GM19240 (cell line): ENCODE results near the gene SARNP.

Experiments
- DNase-seq: peaks from one replicate; pipeline ENCODE4 v3.0.0; 2011; ENCODE audit warnings: low spot score; ENCODE audit not compliant: insufficient read length

Gene SARNP

DNA sequence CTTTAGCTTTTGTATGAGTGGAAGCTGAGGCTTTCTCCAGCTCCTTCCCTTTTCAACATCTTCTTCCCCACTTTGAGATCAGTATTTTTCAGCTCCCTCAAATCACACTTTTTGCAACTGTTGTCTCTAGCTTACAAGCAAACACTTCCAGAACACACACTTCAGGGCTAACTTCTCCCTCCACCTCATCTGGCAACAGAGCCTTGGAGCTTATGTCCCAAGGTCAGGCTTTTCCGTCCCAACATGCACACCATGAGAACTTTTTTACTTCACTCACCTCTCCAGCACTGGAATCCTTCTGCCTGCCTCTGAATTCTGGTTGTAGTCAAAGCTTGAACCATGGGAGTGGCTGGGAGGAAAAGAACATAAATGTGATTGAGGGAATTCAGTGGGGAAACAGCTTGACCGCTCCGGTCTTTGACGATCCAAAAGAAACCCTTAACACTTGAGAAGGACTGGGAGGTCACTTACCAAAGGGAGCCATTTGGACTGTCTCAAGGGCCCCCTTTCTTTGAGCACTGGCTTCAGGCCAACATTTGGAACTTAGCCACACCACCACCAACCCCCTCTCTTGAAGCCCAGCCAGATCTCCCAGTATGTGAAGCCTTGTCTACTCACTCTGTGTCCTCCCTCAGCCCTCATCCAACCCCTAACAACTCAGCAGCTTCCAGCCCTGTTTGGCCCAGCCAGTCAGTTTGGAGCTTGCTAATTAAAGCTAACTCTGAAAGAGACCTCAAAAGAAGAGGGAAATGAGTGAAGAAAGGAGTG lies 105.6 kb downstream of the SARNP start:
- no peak for DNase-seq

DNA sequence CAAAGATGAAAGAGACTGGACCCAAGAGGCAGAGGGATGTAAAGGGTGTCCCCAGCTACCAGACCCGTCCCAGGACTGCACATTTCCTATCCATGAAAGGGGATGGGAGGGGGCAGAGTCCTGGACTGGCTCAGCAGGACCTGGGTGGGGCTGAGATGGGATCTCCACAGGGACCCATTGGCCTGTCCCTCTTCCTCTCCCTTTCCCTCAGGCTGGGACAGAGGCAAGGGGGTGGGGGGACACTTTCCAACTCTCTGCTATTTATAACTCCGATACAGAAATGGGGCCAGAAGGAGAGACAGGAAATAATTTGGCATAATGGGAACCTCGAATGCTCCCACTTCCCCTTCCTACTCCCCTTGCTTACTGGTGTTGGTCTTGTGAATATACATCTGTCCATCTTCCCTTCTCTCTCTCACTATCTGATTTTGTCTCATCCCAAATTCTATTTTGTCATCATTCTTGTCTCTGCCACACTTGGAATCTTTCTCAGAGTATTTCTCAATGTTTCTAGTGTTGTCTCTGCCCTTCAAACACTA lies 108.8 kb downstream of the SARNP start:
- no peak for DNase-seq

DNA sequence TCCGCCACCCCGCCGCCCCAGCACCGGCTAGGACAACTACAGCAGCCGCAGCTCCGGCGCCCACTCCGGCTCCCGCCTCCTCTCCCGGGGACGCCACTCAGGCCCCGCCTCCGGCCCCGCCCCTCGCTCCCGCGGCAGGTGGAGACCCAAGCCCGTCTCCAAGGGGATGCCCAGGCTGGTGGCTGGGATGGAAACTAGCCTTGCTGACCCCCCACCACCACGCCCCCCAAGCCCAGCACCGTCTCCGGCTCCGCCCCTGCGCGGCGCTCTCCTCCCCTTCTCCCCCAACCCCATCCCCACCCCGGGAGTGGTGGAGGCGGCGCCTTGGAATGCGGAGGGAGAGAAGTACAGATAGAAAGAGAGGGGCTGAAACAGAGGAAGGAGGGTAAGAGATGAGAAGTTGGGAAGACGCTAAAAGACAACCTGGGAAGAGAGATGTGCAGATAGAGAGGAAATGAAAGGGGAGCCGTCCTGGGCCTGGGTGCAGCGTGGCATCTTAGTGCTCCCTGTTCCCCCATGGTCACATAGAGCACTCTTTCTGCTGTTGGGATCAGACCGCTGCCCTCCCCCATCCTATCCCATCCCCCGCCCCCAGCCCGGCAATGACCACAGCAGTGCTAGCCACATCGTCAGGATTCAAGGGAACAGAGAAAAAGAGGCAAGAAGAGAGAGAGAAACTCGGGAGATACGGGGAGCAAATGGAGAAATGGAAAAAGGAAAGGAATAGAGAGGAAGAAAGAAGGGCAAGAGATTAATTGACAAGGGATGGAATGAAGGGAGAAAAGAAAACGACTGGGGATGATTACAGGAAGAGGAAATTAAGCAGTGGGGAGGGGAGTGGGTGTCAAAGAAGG lies 109.5 kb downstream of the SARNP start, which contains the start of gene ITGA7:
Gene ITGA7 (minus strand): TSS at position 64 of the 854 bp plus-strand sequence. CDS start 222 bp downstream, outside the sequence.
- no peak for DNase-seq
